Mammary epithelial cell (primary cell): ENCODE data around the gene CDKAL1.
"Not testable (repeated sequence)": the region's sequence is repeated elsewhere in the genome, so short reads cannot be mapped to it uniquely, and the experiment has no call there.

Experiments
- CTCF ChIP-seq, 2 donors: IDR thresholded peaks in 1 of 2; conservative IDR thresholded peaks in 1 of 2; 2 replicates each; pipeline ENCODE4 v1.5.1; 2011 to 2012; ENCODE audit warnings: inconsistent platforms in 2 of 2, low read length in 2 of 2, mild to moderate bottlenecking in 2 of 2, control low read depth in 1 of 2, low read depth in 1 of 2; ENCODE audit not compliant: insufficient read depth in 1 of 2; ENCODE audit errors: extremely low read depth in 1 of 2
- EZH2 ChIP-seq: IDR thresholded peaks from 2 replicates; pipeline ENCODE4 v1.6.1; 2012; ENCODE audit warnings: low read length, inconsistent platforms, borderline replicate concordance

- TF ChIP-seq CTCF (conservative IDR thresholded peaks at IDR 0.05 in 1 of 2, IDR thresholded peaks at IDR 0.05 in 1 of 2; ENCODE audit: extremely low read depth in 1 of 2, insufficient read depth in 1 of 2, low read depth in 1 of 2, low read length in 2 of 2); EZH2: not testable (repeated sequence)
Measured at GRCh38 chr6:20590476-20590875, 56.2 kb downstream of the CDKAL1 start.
